DLD1 (cell line): ENCODE results near the gene GSN.

Source experiments
- in situ Hi-C: cut with HindIII; loops from 2 replicates; pipeline ENCODE4 v1.10.0; 2017; ENCODE audit warnings: low sequenced_read_pairs

The GSN gene

GRCh38 chr9:121299467-121300282, 31.7 kb downstream of the GSN start:
- in situ Hi-C loops, result no loop called here

- in situ Hi-C loops, result no loop called here
These were observed 32.5 kb downstream of the GSN start for GRCh38 chr9:121300283-121301119.

- in situ Hi-C loops, result no loop called here
These were observed 33.9 kb downstream of the GSN start for GRCh38 chr9:121301881-121302286.

DNA sequence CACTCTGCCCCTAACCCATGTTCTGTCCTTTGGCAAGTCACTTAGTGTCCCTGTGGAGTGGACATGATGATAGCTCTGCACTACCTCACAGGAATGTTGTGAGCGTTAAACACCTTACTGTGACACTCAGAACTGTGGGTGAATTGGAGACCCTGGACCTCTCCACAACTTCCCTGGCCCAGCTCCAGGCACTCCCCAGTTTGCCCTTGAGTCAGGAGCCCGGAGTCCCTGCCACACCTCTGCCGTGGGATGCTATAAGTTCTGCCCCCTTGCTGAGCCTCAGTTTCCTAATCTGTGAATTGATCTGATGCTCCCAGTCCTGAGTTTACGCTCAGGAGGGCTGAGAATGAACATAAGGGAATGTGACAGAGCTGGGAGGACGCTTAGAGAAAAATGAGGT, 34.4 kb downstream of the GSN start:
- in situ Hi-C loops, result no loop called here

DNA sequence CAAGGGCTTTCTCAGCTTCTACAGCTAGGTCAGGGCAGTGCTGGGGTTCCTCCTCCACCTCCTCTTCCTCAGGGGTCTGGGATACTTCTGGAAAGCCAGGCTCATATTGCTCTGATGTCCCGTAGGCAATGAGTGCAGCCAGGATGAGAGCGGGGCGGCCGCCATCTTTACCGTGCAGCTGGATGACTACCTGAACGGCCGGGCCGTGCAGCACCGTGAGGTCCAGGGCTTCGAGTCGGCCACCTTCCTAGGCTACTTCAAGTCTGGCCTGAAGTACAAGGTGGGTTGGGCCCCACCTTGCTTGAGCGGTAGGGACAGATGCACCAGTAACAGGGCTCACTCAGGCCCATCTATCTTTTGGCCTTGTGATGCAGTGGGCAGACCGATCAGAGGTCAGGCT, 34.8 kb downstream of the GSN start:
- in situ Hi-C loops, result no loop called here

GRCh38 chr9:121303456-121304451, 35.8 kb downstream of the GSN start:
- in situ Hi-C loops, result no loop called here

DNA sequence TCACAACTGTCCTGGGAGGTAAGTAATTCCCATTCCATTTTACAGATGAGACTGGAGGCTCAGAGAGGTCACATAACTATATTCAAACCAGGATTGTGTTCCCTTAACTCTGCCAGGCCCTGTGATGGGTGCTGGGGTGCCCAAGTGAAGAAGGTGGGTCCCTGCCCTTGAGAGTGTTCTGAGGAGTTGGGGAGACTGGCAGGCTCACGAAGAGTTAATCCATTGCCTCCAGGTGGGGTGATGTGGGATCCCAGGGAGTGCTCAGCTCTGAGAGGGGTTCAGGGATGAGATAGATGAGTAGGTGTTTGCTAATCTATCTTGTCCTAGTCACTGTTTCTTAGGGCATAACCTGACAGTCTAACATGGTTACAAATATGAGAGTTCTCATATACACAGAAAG, 36.7 kb downstream of the GSN start:
- in situ Hi-C loops, result no loop called here

DNA sequence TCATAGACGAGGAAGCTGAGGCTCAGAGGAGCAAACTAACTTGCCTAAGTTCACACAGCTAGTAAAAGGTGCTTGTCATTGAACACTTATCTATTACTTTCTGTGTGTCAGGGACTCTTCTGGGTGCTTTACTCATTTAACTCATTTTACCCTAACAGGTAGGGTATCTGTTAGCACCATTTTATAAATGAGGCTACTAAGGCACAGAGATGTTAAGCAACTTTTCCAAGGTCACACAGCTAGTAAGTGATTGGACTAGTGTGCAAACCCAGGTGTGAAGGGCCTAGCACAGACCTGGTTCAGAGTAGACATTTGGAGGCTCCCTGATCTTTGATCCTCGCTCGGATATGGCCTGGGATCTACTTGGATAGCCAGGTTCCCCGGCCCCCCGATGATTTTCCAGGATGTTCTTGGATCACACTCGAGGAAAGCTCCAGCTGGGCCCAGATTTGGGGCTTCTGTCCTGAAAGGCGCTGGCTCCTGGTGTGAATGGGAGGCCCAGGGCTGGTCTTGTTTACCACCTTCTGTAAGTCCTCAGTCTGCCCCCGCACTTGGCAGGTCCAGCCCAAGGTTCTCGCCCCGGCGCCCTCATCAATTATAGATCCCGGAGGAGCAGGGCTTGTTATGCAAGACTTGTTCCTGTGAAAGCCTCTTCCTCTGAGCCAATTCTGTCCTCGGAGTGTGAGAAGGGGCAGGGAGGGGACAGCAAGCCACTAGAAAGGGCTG, 37.5 kb downstream of the GSN start:
- in situ Hi-C loops, result no loop called here

DNA sequence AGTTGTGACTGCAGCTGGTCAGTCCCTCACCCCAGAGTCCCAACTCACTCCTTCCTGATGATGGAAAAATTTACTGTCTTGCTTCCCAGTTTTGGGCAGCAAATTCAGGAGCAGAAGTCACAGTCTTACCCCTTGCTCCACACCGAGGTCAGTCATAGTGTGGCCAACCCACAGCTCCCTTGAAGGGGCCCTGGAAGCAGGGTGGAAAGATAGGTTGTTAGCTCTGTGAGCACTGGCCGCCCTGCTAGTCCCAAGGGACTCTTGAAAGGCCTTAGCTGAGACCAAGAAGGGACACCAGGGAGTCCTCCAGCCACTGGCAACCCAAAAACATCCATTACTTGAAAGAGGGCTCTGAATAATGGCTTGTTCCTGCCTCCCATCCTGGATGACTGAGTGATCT, 40.0 kb downstream of the GSN start:
- in situ Hi-C loops, result no loop called here

DNA sequence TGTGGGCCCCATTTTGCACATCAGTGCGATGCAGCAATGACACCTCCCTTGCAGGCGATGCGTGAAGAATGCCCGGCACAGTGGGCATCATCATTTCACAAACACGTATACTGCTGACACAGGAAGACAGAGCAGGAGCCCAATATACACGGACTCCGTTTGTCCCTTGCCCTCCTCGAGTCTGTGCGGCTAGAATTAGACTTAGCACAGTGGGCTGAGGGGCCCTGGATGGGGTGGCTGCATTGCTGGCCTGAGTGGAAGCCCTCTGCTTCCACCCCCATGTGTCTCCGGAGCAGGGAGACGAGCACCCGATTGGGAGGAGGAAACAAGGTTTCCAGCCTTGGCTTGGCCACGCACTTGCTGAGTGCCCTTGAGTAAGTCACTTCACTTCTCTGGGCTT, 40.8 kb downstream of the GSN start:
- in situ Hi-C loops, result no loop called here

DNA sequence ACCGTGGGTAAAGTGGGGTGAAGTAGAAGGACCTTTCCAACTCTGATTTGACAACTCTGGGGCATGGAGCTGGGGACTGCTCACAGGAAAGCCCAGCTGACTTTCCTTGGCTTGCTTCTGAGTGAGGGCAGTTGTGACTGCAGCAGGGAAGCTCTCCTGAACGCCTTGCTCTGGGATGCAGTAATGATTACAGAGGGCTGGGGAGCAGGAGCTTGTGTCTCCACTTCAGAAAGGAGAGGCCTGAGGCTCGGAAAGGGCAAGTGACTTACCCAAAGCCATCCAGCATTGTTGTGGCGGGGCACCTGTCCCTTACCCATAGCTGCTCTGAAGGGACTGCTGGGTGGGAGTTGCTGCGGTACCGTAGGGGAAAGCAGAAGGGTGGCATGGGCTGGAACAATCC, 41.2 kb downstream of the GSN start:
- in situ Hi-C loops, result no loop called here

- in situ Hi-C loops, result no loop called here
These were observed 42.0 kb downstream of the GSN start for GRCh38 chr9:121309833-121310425.

DNA sequence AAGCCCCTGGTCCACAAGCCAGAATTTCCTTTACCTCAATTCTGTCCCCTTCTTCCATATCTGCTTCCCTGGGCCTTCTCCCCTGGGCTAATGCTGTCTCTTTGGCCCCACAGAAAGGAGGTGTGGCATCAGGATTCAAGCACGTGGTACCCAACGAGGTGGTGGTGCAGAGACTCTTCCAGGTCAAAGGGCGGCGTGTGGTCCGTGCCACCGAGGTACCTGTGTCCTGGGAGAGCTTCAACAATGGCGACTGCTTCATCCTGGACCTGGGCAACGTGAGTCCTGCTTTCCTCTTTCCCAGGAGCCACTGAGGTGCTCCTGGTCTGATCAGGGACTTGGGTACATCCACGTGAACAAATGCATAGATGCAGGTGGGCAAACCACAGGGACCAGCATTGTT, 42.6 kb downstream of the GSN start:
- in situ Hi-C loops, result no loop called here

DNA sequence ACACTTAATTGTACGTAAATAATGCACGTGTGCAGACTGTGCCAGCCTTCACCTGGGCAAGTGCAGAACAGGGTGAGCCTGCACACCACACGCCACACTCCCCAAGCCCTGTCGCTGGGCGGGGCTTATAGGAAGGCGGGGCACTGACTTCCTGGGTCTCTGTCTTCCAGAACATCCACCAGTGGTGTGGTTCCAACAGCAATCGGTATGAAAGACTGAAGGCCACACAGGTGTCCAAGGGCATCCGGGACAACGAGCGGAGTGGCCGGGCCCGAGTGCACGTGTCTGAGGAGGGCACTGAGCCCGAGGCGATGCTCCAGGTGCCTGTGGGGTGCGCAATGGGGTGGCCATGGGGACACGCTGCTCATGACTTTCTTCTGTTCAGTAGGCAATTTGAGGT, 44.2 kb downstream of the GSN start:
- in situ Hi-C loops, result no loop called here

GRCh38 chr9:121313458-121314152, 45.6 kb downstream of the GSN start:
- in situ Hi-C loops, result no loop called here

DNA sequence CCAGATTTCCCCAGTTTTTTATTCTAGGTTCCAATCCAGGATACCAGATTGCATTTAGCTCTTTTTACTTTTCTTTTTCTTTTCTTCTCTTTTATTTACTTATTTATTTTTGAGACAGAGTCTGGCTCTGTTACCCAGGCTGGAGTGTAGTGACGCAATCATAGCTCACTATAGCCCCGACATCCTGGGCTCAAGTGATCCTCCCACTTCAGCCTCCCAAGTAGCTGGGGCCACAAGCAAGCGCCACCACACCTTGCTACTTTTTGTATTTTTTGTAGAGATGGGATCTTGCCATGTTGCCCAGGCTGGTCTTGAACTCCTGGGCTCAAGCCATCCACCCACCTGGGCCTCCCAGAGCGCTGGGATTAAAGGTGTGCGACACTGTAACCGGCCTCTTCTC, 48.4 kb downstream of the GSN start:
- in situ Hi-C loops, result no loop called here

DNA sequence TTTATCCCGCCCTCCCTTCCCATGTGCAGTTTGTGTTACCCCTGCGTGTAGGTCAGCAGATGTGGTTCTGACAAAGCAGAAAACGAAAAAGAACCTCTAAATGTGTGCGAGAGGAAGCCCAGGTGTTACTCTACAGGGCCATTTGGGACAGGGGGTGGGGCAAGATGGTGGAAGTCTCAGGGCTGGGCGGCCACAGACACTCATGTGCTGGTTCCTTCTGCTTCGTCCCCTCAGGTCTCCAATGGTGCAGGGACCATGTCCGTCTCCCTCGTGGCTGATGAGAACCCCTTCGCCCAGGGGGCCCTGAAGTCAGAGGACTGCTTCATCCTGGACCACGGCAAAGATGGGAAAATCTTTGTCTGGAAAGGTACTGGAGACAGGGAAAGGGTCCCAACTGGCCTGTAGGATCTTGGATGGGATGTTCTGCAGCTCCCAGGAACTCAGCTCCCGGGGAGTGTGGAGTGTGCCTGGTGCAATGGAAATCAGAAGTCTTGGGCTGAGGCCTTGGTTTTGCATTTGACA, 49.0 kb downstream of the GSN start:
- in situ Hi-C loops, result no loop called here

DNA sequence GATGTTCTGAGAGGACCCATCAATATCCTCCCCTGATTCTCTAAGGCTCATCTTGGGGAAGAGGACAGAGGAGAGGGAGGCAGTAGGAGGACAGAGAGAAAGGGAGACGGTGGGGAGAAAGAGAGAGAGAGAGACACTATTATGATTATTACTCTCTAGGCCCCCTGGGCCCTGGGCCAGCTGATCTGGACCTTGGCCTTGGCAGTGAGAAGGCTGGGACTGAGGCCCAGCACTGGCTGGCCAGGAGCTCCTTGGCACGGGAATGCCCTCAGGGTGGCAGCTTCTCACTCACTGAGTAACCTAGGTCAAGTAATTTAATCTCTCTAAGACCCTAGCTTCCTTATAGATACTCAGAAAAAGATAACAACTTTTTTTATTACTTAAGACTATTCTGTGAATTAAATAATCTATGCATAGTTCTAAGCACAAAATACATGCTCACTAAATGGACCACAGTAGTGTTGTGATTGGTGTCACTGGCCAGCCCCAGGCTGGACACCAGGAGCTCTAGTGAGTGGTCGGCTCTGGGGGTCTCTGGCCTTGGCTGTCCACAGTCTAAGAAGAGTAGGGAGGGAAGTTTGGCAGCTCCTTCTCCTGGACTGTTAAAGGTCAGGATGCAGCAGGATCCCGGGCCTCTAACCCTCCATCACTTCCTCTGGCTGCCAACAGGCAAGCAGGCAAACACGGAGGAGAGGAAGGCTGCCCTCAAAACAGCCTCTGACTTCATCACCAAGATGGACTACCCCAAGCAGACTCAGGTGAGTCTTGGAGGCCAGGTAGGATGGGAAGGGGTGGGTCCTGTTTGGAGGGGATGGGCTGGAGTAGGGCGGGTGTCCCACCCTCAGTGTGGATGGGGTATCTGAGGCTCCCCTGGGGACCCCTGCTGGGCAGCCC, 50.0 kb downstream of the GSN start:
- in situ Hi-C loops, result no loop called here
